CD4-positive, alpha-beta T cell treated with Interferon alpha-2 for 1 hour (primary cell): ENCODE measurements around the gene ANKRD26.
"Not testable (repeated sequence)": the region's sequence is repeated elsewhere in the genome, so short reads cannot be mapped to it uniquely, and the experiment has no call there.

Source experiments
- DNase-seq, 2 donors: peaks; one replicate each; pipeline ENCODE4 v3.0.0-alpha.2; 2020 to 2022

ANKRD26 gene

DNA sequence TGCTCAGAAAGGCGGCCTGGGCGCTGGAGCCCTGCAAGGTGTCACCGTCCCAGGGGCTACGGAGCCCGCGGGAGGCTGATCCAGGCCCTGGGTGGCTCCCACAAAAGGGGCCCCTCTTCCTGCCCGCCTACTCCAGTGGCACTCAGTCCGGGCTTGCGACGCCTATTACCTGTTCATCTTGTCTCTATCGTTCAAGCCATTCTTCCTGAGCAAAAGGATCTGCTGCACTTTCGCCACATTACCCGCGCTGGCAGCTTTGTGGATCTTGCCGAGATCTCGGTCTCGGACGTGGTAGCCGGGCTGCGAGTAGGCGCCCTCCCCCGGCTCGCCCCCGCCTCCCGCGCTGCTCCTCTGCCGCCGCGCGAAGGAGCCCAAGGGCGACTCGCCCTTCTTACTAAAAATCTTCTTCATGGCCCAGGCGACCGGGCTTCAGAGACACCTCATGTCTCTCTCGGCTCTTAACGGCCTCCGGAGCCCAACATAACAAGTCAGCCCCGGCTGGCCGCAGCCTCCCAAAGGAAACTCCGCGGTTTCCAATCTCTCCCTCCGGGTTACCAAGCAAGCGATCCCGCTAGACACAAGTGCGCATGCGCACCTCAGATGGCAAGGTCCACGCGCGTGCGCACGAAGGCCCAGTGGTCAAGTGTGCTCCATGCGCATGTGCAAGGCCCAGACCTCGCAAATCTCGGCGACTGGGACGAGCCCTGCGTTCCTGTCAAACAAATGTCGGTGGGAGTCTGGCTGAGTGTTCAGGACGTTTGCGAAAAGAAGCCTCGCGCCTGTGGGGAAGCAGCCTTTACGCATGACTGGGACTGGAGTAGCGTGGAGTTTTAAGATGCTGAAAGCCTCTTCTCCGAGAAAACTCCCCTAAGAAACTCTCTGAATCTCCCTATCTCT lies at the start of gene ANKRD26:
Gene ANKRD26 (minus strand): TSS at position 579 of the 897 bp plus-strand sequence. CDS start 168 bp downstream, at position 411.
- peak; percentile 96 to 97 for DNase-seq

GRCh38 chr10:27147701-27148100 lies 47.4 kb upstream of the ANKRD26 start:
- DNase-seq, result no peak

DNA sequence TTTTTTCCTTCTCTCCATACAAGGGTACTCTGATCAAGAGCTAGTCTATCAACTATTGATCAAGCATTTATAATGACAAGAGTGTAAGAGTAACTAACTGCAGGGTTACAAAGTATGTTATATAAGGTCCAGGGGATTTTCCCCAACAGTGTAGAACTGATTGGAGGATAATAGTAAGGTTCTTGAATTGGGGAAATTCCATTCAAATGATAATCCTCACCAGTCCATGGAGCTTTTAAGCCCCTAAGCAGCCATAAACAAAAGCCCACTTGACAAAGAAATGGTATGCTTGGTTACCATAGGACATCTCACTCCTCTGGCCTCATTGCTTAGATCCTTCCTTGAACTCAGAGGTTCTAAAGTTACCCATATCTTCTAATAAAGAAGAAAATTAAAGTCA lies 45.6 kb upstream of the ANKRD26 start:
- peak in 1 of 2 donors; percentile 14 for DNase-seq

DNA sequence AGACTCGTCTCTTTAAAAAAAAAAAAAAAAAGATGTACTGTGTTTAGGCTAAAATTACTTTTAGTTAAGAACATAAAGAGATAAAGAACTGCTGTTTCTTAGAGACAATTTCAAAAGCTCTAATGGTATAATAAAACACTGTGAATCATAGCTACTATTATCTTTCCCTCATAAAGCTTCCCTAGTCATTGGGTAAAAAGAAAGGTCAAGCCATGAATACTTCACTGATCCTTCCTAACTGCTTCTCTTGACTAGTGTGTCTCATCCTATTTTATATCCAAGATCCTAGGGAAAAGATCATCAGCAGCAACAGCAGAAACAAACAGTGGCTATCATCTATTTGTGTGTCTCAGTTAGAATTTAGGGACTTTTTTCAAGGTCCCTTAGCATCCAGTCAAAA lies 43.4 kb upstream of the ANKRD26 start:
- no peak for DNase-seq

GRCh38 chr10:27138277-27138676 lies 38.0 kb upstream of the ANKRD26 start:
- DNase-seq, result no peak

GRCh38 chr10:27134371-27134770 lies 34.1 kb upstream of the ANKRD26 start:
- DNase-seq, result no peak

DNA sequence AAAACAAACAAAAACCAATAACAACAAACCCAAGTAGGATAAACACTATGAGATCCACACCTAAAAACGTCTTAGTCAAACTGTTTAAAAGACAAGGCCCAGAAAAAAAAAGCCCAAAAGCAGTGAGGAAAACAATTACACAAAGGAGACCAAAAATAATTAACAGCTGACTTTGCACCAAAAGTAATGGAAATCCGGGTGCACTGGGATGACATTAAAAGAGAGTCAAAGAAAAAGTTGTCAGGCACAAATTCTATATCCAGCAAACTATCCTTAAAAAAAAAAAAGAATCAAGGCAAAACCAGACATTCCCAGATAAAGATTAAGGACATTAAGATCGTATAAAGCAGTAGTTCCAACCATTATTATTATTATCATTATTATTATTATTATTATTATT lies 7.9 kb upstream of the ANKRD26 start:
- DNase-seq, result no peak

DNA sequence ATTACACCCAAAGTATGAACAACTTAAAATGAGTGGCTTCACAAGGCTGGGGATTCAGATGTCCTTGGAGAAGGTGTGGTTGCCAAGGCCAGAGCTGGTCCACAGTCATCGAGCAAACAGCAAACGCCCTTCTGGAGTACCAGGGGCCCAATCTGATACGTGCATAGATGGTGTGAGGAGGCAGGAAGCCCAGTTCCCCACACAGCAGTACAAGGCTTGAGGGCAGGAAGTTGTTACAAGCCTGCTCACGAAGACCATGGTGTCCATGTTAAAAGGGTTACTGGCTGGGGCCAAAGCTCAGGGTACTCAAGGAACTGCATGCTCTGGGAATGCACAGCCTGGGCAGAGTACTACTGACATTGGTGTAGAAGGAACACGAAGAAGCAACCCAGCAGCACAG lies 4.6 kb upstream of the ANKRD26 start:
- peak in 1 of 2 donors; percentile 18 for DNase-seq

DNA sequence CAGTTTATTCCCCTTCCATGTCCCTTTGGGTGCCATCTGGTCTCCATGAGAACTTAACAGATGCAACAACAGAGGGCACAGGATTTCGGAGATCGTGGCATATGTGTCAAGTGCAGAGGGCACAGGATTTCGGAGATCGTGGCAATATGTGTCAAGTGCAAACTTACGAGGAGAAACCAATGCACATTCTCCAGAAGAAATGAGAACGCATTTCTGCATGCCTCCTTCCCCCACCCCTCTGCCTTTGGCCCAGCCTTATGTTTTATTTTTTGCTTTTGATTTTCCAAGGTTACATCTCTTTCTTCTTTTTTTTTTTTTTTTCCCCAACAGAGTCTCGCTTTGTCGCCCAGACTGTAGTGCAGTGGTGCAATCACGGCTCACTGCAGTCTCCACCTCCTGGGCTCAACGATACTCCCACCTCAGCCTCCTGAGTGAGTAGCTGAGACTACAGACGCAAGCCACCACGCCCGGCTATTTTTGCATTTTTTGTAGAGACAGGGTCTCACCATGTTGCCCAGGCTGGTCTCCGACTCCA lies 586 bp upstream of the ANKRD26 start:
- peak in 1 of 2 donors; percentile 35 for DNase-seq

- peak in 1 of 2 donors; percentile 6 for DNase-seq
These were observed 846 bp downstream of the ANKRD26 start for GRCh38 chr10:27099448-27099847.

- DNase-seq, result no peak
These were observed 11.9 kb downstream of the ANKRD26 start for GRCh38 chr10:27088119-27089044.

DNA sequence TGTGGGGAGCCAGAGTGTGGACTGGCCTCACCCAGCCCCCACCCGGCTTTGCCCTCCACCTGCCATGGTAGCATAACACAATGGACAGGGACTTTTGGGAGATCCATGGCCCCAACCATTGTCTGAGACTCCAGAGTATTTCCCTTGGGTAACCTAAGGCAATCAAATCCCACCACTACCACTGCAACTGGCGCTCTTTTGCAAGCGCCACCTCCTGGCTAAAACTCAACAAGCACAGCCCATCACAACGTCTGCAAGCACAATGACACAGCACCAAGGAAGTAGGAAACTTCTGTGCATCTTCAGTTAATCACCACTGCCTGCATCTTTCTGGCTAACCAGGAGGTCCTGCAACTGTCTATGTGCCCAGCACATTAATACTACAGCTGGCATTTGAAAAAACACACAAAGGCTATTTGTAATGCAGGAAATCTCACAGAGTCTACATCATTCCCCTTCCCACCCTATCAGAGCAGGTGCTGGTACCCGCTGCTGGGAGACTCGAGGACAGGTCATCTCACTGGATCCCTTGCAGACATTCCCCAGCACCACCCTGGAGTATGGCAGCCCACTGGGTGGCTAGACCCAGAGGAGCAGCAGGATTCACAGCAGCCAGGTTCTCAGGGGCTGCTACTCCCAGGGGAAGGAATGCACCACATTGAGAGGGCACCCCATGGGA lies 27.7 kb downstream of the ANKRD26 start:
- no peak for DNase-seq

- DNase-seq, result no peak
These were observed 31.9 kb downstream of the ANKRD26 start for GRCh38 chr10:27068217-27068891.

DNA sequence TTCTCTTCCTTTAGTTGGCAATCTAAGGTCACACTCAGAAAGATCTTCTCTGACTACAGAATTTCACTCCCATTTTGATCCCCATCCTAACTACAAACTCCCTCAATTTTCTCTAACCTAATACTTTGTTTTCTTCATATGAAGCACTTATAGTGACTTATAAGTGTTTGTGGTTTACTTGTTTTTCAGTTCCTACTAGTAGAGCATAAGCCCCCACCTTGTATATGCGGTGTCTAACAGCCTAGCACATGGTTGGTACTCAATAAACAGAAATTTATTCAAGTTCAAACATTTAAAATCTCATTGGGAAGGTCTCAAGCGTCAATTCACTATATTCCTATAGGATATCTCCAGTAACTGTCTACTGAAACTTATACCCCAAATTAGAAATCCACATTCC lies 35.2 kb downstream of the ANKRD26 start:
- no peak for DNase-seq

- DNase-seq, result no peak
These were observed 47.6 kb downstream of the ANKRD26 start for GRCh38 chr10:27052656-27053055.

GRCh38 chr10:27045247-27045646 lies 55.0 kb downstream of the ANKRD26 start:
- DNase-seq, result not testable (repeated sequence)

DNA sequence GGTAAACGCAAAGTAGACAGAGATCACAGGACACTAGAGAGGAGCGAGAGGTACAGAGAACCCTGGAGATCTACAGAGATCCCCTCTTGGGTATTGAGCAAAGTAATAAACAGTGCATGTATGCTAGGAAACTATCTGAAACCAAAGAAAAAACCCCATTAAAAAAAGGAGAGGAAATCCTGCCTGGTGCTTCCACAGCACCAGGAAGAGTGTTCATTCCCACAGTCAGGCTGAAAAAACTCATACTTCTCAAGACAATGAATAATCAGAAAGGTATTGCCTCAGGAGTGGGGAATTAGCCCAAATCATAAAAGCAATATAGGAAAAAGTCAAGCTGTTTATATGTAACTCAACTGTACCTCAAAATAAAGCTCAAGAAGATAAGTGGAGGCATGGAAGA lies 59.1 kb downstream of the ANKRD26 start:
- no peak for DNase-seq

- DNase-seq, result no peak
These were observed 62.1 kb downstream of the ANKRD26 start for GRCh38 chr10:27038168-27038567.

- DNase-seq, result no peak
These were observed 65.1 kb downstream of the ANKRD26 start for GRCh38 chr10:27035163-27035562.

- peak in 1 of 2 donors; percentile 6 for DNase-seq
These were observed 70.2 kb downstream of the ANKRD26 start for GRCh38 chr10:27030060-27030459.

DNA sequence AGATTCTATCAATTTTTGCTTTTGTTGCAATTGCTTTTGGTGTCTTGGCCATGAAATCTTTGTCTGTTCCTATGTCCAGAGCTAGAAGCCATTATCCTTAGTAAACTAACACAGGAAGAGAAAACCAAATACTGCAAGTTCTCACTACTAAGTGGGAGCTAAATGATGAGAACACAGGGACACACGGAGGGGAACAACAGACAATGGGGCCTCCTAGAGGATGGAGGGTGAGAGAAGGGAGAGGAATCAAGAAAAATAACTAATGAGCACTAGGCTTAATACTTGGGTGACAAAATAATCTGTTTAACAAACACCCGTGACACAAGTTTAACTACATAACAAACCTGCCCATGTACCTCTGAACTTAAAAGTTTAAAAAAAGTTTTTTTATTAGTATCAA lies 78.2 kb downstream of the ANKRD26 start:
- DNase-seq, result no peak

DNA sequence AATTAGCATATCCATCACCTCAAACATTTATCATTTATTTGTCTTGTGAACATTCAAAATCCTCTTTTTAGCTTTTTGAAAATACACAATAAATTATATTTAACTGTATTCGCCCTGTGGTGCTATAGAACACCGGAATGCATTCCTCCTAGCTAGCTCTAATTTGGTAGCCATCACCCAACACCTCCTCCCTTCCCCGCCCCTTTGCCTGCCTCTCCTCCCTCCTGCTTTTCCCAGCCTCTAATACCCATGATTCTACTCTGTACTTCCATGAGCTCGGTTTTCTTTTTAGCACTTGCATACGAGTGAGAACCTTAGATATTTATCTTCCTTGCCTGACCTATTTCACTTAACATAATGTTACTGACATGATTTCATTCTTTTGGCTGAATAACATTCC lies 80.1 kb downstream of the ANKRD26 start:
- DNase-seq, result no peak
